Endometrial microvascular endothelial cells (primary cell): ENCODE measurements around the gene RNASEH2A. TPM values are rescaled to one million over a fixed set of nuclear protein-coding genes. Genes with fewer than 3 reads are reported as not detected.
"Not testable (repeated sequence)": the region's sequence is repeated elsewhere in the genome, so short reads cannot be mapped to it uniquely, and the experiment has no call there.

Experiments
- in situ Hi-C: cut with HindIII; loops from 2 replicates; pipeline ENCODE4 v1.10.0; 2017; ENCODE audit warnings: low sequenced_read_pairs, low pct_unique_long_range_greater_than_20kb; ENCODE audit errors: inconsistent ontology term
- total RNA-seq: library from RNA; depleted of rRNA; stranded (reverse); fragments of >200 nt; gene quantifications from one replicate; pipeline ENCODE4 v1.2.3, GENCODE V29; 2015; ENCODE audit errors: inconsistent ontology term

The RNASEH2A gene
- total RNA-seq, 1 donor from 2014 or later: 40.8 TPM

GRCh38 chr19:12815088-12815487, 8.7 kb downstream of the RNASEH2A start:
- in situ Hi-C loops: no loop called here

GRCh38 chr19:12817188-12817587, 10.8 kb downstream of the RNASEH2A start:
- in situ Hi-C loops: not testable (repeated sequence)

- in situ Hi-C loops: not testable (repeated sequence)
Measured at GRCh38 chr19:12817810-12818209, 11.4 kb downstream of the RNASEH2A start.

DNA sequence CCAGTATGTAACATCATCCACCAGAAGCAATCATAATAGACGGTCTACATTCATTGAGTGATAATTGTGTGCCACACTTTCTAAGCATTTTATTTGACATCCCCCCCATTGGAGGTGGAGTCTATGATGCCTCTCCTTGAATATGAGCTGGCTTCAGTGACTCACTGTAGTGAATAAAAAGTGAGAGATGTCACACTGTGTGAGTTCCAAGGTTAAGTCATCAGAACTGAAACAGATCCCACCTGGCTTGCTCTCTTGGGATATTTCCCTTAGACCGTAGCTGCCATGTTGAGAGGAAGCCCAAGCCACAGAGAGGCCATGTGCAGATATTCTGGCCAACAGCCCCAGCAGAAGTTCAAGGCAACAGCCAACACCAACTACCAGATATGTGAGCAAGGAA, 15.4 kb downstream of the RNASEH2A start:
- in situ Hi-C loops: no loop called here

GRCh38 chr19:12825254-12826131, 19.1 kb downstream of the RNASEH2A start:
- in situ Hi-C loops: no loop called here

- in situ Hi-C loops: no loop called here
Measured at GRCh38 chr19:12828494-12828893, 22.1 kb downstream of the RNASEH2A start.

GRCh38 chr19:12833418-12833737, 27.0 kb downstream of the RNASEH2A start:
- in situ Hi-C loops: no loop called here

DNA sequence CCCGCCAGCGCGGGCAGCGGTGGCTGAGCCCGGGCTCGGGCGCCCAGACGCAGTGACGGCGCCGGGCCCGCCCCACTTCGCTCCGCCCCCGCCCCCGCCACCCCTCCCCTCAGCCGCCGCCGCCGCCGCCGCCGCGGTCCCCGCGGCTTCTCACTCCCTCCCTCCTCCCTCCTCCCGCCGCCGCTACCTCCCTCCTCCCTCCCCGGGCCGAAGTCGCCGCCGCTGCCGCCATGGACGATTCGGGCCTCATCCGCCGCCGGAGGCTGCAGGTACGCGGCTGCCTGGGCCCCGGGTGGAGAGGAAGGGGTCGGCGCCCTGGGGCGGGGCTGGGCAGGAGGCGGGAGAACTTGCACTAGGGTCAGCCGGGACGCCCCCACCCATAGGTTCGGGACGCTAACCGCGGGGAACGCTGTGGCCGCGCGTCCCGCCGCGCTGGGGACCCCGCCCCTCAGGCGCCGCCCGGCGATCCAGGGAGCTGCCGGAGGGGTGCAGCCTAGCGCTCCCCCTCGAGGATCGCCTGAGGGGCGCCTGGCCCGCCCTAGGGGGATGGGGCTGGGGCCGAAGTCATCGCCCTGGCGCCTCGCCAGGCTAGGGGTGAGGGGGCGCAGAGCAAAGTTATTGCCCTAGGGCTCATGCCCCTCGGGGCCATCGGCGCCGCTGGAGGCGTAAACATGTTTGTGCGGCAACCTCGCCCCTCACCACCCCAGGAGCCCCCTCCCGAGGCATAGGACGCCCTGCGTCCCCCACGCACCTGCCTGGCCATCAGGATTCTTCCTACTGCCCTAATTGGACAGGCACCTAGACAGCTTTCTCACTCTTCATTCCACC, 27.6 kb downstream of the RNASEH2A start:
- in situ Hi-C loops: no loop called here

GRCh38 chr19:12834566-12834943, 28.2 kb downstream of the RNASEH2A start, which contains the start of gene RTBDN:
Gene RTBDN (minus strand): TSS chr19:12834579. CDS start chr19:12829979, 4,600 bp downstream.
- in situ Hi-C loops: no loop called here

DNA sequence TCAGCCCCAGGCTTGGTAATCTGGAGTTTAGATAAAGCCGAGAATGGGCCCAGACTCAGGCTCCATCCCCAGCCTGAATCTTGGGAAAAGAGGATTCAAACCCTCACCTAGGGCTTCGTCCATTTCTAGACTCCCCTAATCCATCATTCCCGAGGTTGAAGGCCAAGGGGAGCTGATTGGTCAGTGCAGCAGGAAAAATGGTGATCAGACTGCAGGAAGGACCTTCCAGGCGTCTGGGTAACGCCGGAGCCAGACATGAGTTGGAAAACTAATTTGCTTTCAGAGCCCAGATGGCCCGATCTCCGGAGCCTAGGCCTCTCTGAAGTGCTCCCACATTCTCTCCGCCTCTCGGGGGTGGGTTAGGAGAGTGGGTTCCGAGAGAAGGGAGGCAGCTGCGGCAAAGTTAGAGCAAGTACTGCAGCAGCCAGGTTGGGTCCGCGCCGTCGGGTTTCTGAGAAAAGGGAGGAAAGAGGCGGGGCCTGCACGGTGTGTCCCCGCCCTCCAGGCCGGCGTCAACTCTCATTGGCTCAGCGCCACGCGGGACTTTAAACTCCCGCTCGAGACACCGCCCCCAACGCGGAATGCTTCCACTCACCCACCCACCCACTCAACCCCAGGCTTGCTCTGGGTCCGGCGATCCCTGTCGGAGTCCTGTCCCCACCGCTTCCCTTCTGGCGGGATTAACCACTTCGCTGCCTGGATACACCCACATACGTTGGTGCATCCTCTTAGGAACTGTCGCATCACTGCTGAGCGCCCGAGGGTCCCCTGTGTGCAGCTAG, 28.8 kb downstream of the RNASEH2A start:
- in situ Hi-C loops: no loop called here

GRCh38 chr19:12836529-12836863, 30.1 kb downstream of the RNASEH2A start:
- in situ Hi-C loops: no loop called here

GRCh38 chr19:12837225-12837624, 30.8 kb downstream of the RNASEH2A start:
- in situ Hi-C loops: no loop called here

DNA sequence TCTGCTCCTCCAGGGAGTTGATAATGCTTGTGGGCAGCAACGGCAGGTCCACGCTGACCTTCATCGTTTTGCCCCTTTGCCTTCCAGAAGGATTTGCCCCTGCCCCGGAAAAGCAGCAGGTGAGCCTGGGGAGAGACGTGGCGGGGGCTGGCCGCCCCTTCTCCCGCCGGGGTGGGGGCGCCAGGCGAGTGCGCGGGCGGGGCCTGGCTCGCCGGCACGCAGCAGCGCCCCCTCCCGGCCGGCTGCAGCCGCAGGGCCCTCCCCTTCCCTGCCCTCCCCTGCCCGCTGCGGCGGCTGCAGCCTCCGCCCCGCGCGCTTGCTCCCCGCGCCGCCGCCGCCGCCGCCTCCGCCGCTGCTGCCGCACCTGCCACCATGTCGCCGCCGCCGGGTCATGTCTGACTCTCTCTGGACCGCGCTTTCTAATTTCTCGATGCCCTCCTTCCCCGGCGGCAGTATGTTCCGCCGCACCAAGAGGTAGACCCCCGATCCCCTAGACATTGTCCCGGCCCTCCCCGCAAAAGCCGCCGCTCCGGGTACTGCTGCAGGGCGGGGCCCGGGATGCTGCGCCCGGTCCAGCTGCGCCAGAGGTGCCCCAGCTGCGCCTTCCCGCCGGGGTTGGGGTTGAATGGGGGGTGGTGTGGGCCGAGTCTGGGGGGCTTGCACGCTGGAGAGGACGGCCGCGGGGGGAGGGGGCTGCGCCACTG, 31.9 kb downstream of the RNASEH2A start, which contains the start of gene MAST1:
MAST1 (plus strand) TSS at position 334 of the 704 bp plus-strand sequence; CDS start at position 392, 58 bp downstream.
- in situ Hi-C loops: no loop called here

DNA sequence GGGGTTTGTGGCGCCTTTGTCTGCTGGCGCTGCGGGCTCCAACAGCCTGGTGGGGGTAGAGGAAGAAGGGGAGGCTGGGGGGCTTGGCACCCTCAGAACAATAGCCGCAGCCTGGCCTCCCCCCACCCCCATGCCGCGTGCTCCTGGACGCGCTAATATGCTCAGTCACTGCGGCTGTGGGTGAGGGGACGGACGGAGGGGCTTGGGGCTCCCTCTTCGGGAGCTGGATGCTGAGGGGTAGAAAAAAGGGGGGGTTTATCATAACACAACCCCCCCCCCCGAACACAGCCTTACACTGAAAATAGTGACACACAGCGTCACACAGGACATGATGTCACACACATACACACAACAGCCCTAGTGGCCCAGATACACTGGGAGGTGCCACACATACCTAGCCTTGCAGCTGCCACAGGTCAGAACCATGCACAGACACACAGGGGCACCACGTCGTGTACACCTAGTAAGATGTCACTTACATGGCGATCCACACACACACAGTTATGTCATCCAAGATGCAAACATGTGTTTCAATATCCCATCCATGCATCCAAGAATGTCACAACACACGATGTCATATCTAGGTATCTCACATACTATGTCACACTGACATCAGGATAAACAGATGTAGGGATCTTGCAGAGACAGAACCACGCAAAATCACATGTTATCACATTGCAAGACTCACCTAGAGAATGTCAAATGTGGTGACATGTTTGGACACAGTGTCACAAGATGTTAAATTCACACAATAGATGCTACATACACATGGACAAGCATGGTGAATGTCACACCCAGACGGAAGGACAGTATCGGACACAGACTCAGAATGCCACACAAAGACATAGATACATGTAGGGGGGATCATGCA, 32.7 kb downstream of the RNASEH2A start:
- in situ Hi-C loops: no loop called here

GRCh38 chr19:12840091-12841079, 34.0 kb downstream of the RNASEH2A start:
- in situ Hi-C loops: no loop called here

- in situ Hi-C loops: no loop called here
Measured at GRCh38 chr19:12841094-12841493, 34.7 kb downstream of the RNASEH2A start.

DNA sequence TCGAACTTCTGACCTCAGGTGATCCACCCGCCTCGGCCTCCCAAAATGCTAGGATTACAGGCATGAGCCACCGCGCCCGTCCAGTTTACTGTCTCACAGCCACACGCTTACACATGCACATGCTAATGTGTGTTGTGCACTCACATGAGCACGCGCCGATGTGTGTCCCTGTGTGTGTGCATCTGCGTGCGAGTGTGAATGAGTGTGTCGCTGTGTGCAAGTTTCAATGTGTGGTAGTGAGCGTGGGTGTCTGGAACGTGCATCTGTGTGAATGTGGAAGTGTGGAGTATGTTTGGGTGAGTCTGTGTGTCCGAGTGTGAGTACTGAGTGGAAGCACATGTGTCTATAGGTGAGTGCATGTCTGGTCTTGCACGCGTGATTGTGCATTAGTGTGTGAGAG, 36.1 kb downstream of the RNASEH2A start:
- in situ Hi-C loops: no loop called here
